ENCODE data around the gene ATP5MC3.

Gene ATP5MC3

DNA sequence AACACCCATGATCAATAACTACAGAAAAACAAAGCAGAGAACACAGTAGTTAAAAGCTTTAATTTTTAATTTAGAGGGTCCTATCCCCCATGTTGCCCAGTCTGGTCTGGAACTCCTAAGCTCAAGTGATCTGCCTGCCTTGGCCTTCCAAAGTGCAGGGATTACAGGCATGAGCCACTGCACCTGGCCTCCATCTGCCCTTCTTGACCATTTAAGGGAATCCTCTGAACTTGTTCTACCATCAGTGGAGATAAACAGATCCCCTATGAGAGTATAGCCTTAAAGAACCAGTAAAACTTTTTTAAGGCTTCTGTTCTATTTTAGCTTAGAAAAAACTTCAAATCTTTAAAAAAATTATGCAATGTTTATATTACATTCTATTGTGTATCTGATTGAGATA, 13.5 kb upstream of the ATP5MC3 start:
- H3K4me3 ChIP-seq (ENCODE audit: low read length): no peak overlapping the region
- H4K20me1 ChIP-seq (ENCODE audit: control insufficient read depth, insufficient read depth, low read depth, low read length): no peaks in the 10 kb centered on the region
- H3K9me2 ChIP-seq (replicated peaks; ENCODE audit: control insufficient read depth, low read length): no peaks in the 10 kb centered on the region
- H3F3A ChIP-seq (ENCODE audit: control insufficient read depth, insufficient read depth): no peaks in the 10 kb centered on the region
- no peaks in the 10 kb centered on the region for H3K79me2 ChIP-seq (ENCODE audit: control insufficient read depth, low read length)
- H3K36me3 ChIP-seq (ENCODE audit: control insufficient read depth, low read length): no peaks in the 10 kb centered on the region
- no peaks in the 10 kb centered on the region for H3K9me3 ChIP-seq (ENCODE audit: control insufficient read depth, insufficient read depth, low read length)
- H3K27me3 ChIP-seq (ENCODE audit: control insufficient read depth, low read length): no peaks in the 10 kb centered on the region
- TF ChIP-seq, protein P1, sequence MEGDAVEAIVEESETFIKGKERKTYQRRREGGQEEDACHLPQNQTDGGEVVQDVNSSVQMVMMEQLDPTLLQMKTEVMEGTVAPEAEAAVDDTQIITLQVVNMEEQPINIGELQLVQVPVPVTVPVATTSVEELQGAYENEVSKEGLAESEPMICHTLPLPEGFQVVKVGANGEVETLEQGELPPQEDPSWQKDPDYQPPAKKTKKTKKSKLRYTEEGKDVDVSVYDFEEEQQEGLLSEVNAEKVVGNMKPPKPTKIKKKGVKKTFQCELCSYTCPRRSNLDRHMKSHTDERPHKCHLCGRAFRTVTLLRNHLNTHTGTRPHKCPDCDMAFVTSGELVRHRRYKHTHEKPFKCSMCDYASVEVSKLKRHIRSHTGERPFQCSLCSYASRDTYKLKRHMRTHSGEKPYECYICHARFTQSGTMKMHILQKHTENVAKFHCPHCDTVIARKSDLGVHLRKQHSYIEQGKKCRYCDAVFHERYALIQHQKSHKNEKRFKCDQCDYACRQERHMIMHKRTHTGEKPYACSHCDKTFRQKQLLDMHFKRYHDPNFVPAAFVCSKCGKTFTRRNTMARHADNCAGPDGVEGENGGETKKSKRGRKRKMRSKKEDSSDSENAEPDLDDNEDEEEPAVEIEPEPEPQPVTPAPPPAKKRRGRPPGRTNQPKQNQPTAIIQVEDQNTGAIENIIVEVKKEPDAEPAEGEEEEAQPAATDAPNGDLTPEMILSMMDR (IDR thresholded peaks at IDR 0.05; ENCODE audit: low read depth, low read length, poor library complexity, severe bottlenecking): no peak
- TF ChIP-seq EZH2phosphoT487 (IDR thresholded peaks at IDR 0.05; ENCODE audit: borderline replicate concordance, low read length): no peak
- no peak overlapping the region for H3K4me2 ChIP-seq (ENCODE audit: low read length)
- no peak overlapping the region for H3K27ac ChIP-seq (ENCODE audit: low read depth, low read length)
- no peaks in the 10 kb centered on the region for H3K4me1 ChIP-seq (ENCODE audit: control insufficient read depth, low read length)

DNA sequence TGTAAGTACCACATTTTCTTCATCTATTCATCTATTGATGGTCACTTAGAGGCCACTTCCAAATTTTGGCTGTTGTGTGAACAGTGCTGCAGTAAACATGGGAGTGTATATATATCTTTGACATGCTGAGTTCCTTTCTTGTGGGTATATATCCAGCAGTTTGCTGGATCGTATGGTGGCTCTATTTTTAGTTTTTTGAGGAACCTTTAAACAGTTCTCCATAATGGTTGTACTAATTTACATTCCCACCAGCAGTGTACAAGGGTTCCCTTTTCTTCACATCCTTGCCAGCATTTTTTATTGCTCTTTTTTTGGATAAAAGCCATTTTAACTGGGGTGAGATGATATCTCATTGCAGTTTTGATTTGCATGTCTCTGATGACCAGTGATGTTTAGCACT, 7.3 kb upstream of the ATP5MC3 start:
- TF ChIP-seq, protein P1 (IDR thresholded peaks at IDR 0.05; ENCODE audit: low read depth, low read length, poor library complexity, severe bottlenecking): no peak
- TF ChIP-seq EZH2phosphoT487 (IDR thresholded peaks at IDR 0.05; ENCODE audit: borderline replicate concordance, low read length): no peak
- no peaks in the 10 kb centered on the region for H3K36me3 ChIP-seq (ENCODE audit: control insufficient read depth, low read length)
- no peak overlapping the region for H3K27ac ChIP-seq (ENCODE audit: low read depth, low read length)
- no peak overlapping the region for H3K4me3 ChIP-seq (ENCODE audit: low read length)
- no peaks in the 10 kb centered on the region for H4K20me1 ChIP-seq (ENCODE audit: control insufficient read depth, insufficient read depth, low read depth, low read length)
- no peaks in the 10 kb centered on the region for H3K4me1 ChIP-seq (ENCODE audit: control insufficient read depth, low read length)
- no peak overlapping the region for H3K4me2 ChIP-seq (ENCODE audit: low read length)
- H3F3A ChIP-seq (ENCODE audit: control insufficient read depth, insufficient read depth): no peaks in the 10 kb centered on the region; the same call in 1 of the 2 replicates
- H3K79me2 ChIP-seq (ENCODE audit: control insufficient read depth, low read length): no peaks in the 10 kb centered on the region
- H3K9me2 ChIP-seq (replicated peaks; ENCODE audit: control insufficient read depth, low read length): no peaks in the 10 kb centered on the region
- H3K9me3 ChIP-seq (ENCODE audit: control insufficient read depth, insufficient read depth, low read length): no peaks in the 10 kb centered on the region
- no peaks in the 10 kb centered on the region for H3K27me3 ChIP-seq (ENCODE audit: control insufficient read depth, low read length)

DNA sequence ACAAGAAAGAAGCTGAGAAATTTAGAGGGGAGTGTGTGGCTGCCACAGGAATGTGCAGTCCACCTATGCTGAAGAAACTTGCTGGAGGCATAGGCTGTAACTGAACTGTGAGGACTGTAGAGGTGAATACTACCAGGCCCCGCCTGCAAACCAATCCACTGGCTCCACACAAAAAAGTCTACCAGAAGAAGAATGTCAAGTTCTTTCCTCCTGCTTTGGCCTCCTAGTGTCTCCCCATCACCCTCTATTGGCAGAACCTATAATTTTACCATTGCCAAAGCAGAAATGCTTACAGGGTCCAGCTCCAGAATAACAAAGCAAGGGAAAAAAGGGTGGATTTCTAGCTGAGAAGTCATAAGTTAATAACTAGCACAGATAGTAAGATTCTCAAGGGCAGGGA, 5.9 kb upstream of the ATP5MC3 start:
- no peaks in the 10 kb centered on the region for H3K9me3 ChIP-seq (ENCODE audit: control insufficient read depth, insufficient read depth, low read length)
- no peak overlapping the region for H3K27ac ChIP-seq (ENCODE audit: low read depth, low read length)
- TF ChIP-seq, protein P1 (IDR thresholded peaks at IDR 0.05; ENCODE audit: low read depth, low read length, poor library complexity, severe bottlenecking): peak; percentile 18
- TF ChIP-seq EZH2phosphoT487 (IDR thresholded peaks at IDR 0.05; ENCODE audit: borderline replicate concordance, low read length): no peak
- H3K36me3 ChIP-seq (ENCODE audit: control insufficient read depth, low read length): no peaks in the 10 kb centered on the region
- H4K20me1 ChIP-seq (ENCODE audit: control insufficient read depth, insufficient read depth, low read depth, low read length): no peaks in the 10 kb centered on the region
- no peaks in the 10 kb centered on the region for H3K27me3 ChIP-seq (ENCODE audit: control insufficient read depth, low read length)
- no peaks in the 10 kb centered on the region; the same call in 1 of the 2 replicates for H3F3A ChIP-seq (ENCODE audit: control insufficient read depth, insufficient read depth)
- H3K4me3 ChIP-seq (ENCODE audit: low read length): no peak overlapping the region
- H3K4me2 ChIP-seq (ENCODE audit: low read length): no peak overlapping the region
- H3K4me1 ChIP-seq (ENCODE audit: control insufficient read depth, low read length): peaks cover 2% of the 10 kb centered on the region; the same call in 1 of the 2 replicates
- no peaks in the 10 kb centered on the region for H3K79me2 ChIP-seq (ENCODE audit: control insufficient read depth, low read length)
- no peaks in the 10 kb centered on the region for H3K9me2 ChIP-seq (replicated peaks; ENCODE audit: control insufficient read depth, low read length)

All from DOHH2 (cell line).